A673 (cell line): ENCODE data around the gene GRB7. TPM values are rescaled to one million over a fixed set of nuclear protein-coding genes. Genes with fewer than 3 reads are reported as not detected.

Experiments
- BruUV-seq: library from RNA; stranded (reverse); fragments of 400-500 nt; replicated peaks from 2 replicates; lab custom pipeline; 2021; lab: Mats Ljungman, UMichigan
- CTCF ChIA-PET: fragments of 300-600 bp; sonication (Branson Sonifier 250); formaldehyde crosslinking; loops from one replicate; lab custom pipeline; 2022; ENCODE audit warnings: antibody characterized with exemption; lab: Charles Lee
- POLR2A ChIA-PET: fragments of 300-600 bp; sonication (Branson Sonifier 250); formaldehyde crosslinking; loops from one replicate; lab custom pipeline; 2022; ENCODE audit warnings: antibody characterized with exemption; ENCODE audit not compliant: low non-redundant PET; lab: Charles Lee
- DNase-seq: peaks from one replicate; pipeline ENCODE4 v3.0.0-alpha.2; 2015; ENCODE audit warnings: low spot score
- H3K27ac ChIP-seq: fragments of 200-600 bp; sonication (generic); 2 replicates; pipeline ENCODE4 v1.5.1; 2016; ENCODE audit warnings: mixed run types, low read depth, mild to moderate bottlenecking, mixed read lengths, antibody characterized with exemption, low read length; ENCODE audit not compliant: poor library complexity, severe bottlenecking
- H3K27me3 ChIP-seq: fragments of 200-600 bp; sonication (generic); replicated peaks from 2 replicates; pipeline ENCODE4 v1.6.1; 2017; ENCODE audit warnings: mixed run types, low read depth, mild to moderate bottlenecking, mixed read lengths, antibody characterized with exemption, low read length; ENCODE audit not compliant: insufficient read depth, poor library complexity
- H3K36me3 ChIP-seq: fragments of 200-600 bp; sonication (generic); 2 replicates; pipeline ENCODE4 v1.6.1; 2016; ENCODE audit warnings: mixed run types, mild to moderate bottlenecking, mixed read lengths, antibody characterized with exemption, low read length; ENCODE audit not compliant: insufficient read depth, poor library complexity, severe bottlenecking
- H3K4me1 ChIP-seq: fragments of 200-600 bp; sonication (generic); 2 replicates; pipeline ENCODE4 v1.6.1; 2017; ENCODE audit warnings: mixed run types, mild to moderate bottlenecking, mixed read lengths, antibody characterized with exemption, low read length; ENCODE audit not compliant: insufficient read depth, poor library complexity, severe bottlenecking
- H3K4me3 ChIP-seq: fragments of 200-600 bp; sonication (generic); 2 replicates; pipeline ENCODE4 v1.5.1; 2016; ENCODE audit warnings: low read depth, mixed run types, mild to moderate bottlenecking, mixed read lengths, low read length; ENCODE audit not compliant: poor library complexity, severe bottlenecking
- H3K9me3 ChIP-seq: fragments of 200-600 bp; sonication (generic); 2 replicates; pipeline ENCODE4 v1.6.1; 2016; ENCODE audit warnings: mixed run types, low read depth, mild to moderate bottlenecking, mixed read lengths, antibody characterized with exemption, low read length; ENCODE audit not compliant: poor library complexity, severe bottlenecking
- CTCF ChIP-seq: fragments of 300-800, 200-600 bp; sonication (generic); conservative IDR thresholded peaks from 2 replicates; pipeline ENCODE4 v1.5.1; 2017; ENCODE audit warnings: low read depth, mild to moderate bottlenecking, antibody characterized with exemption, low read length, moderate library complexity, mixed read lengths
- EZH2 ChIP-seq: fragments of 200-600 bp; sonication (generic); IDR thresholded peaks from 2 replicates; pipeline ENCODE4 v1.6.1; 2017; ENCODE audit warnings: borderline replicate concordance, low read depth, mild to moderate bottlenecking, mixed read lengths, antibody characterized with exemption, low read length; ENCODE audit not compliant: poor library complexity, severe bottlenecking
- intact Hi-C: fragments of 100-400 bp; cut with micrococcal nuclease; formaldehyde crosslinking; loops from one replicate; pipeline ENCODE4 v1.10.0; 2022; ENCODE audit not compliant: unreplicated experiment
- total RNA-seq: library from RNA; stranded (reverse); gene quantifications from 2 replicates; pipeline ENCODE4 v1.2.3, GENCODE V29; 2021

Gene GRB7
- total RNA-seq, 1 experiment from 2014 or later: 0.62 TPM

GRCh38 chr17:39719563-39720355 lies 18.0 kb upstream of the GRB7 start:
- H3K4me1 ChIP-seq: no peaks in the 10 kb centered on the region
- no peak for DNase-seq
- TF ChIP-seq CTCF (no peak), EZH2 (no peak)
- no peak overlapping the region for H3K27ac ChIP-seq
- intact Hi-C loops: no loop called here
- no peaks in the 10 kb centered on the region for H3K9me3 ChIP-seq
- H3K27me3 ChIP-seq: no peaks in the 10 kb centered on the region
- ChIA-PET POLR2A (no interaction called here), CTCF (interaction anchor here (0.9 kb wide), 1 partner anchor 98 kb away, joined by 5 read pairs; no protein-coding TSS in a partner anchor)
- no TSS peak for BruUV-seq
- no peaks in the 10 kb centered on the region for H3K36me3 ChIP-seq
- H3K4me3 ChIP-seq: no peak overlapping the region

- Histone ChIP-seq H3K27me3 (no peaks in the 10 kb centered on the region), H3K9me3 (no peaks in the 10 kb centered on the region), H3K36me3 (no peaks in the 10 kb centered on the region), H3K4me3 (no peak overlapping the region), H3K4me1 (no peaks in the 10 kb centered on the region), H3K27ac (no peak overlapping the region)
- no peak for TF ChIP-seq CTCF
- no peak for TF ChIP-seq EZH2
- intact Hi-C loops: no loop called here
- DNase-seq: no peak
- ChIA-PET CTCF (no interaction called here), POLR2A (no interaction called here)
- no TSS peak for BruUV-seq
Measured at GRCh38 chr17:39722104-39722503, 15.6 kb upstream of the GRB7 start.

GRCh38 chr17:39722965-39723848 lies 14.5 kb upstream of the GRB7 start:
- H3K4me1 ChIP-seq: no peaks in the 10 kb centered on the region
- H3K4me3 ChIP-seq: no peak overlapping the region
- POLR2A ChIA-PET: interaction anchor here (0.6 kb wide), 1 partner anchor 1116 kb away, joined by 3 read pairs; no protein-coding TSS in a partner anchor
- TF ChIP-seq CTCF (no peak), EZH2 (no peak)
- BruUV-seq: no TSS peak
- H3K27ac ChIP-seq: no peak overlapping the region
- CTCF ChIA-PET: no interaction called here
- DNase-seq: no peak
- H3K9me3 ChIP-seq: no peaks in the 10 kb centered on the region
- H3K27me3 ChIP-seq: no peaks in the 10 kb centered on the region
- intact Hi-C loops: no loop called here
- no peaks in the 10 kb centered on the region for H3K36me3 ChIP-seq
